Measurements from ENCODE around the gene MARK3.

Gene MARK3

DNA sequence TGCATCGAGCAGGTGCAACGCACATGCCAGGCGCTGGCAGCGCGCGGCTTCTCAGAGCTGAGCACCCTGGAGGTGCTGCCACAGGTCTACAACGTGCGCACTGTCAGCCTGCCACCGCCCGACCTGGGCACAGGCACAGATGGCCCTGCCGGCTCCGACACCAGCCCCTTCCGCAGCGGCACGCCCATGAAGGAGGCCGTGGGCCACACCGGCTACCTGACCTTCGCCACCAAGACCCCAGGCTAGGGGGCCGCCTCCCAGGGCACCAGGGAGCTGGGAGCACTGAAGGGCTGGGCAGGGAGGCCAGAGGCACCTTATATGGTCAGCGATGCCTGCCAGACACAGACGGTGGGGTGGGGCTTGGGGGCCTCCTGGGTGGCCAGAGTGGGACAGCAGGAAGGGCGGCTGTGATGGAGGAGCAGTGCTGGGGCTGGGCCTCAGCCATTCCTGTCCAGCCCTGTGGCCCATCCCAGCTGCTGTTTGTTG is 149.4 kb downstream of the MARK3 start:
- DNase-seq (ENCODE audit: low read depth, low spot score): no peak
- no peak overlapping the region for H3K4me3 ChIP-seq (ENCODE audit: low read depth, low read length)
- in situ Hi-C loops (cut with HindIII; ENCODE audit: low sequenced_read_pairs): no loop called here
- TF ChIP-seq, protein P1, sequence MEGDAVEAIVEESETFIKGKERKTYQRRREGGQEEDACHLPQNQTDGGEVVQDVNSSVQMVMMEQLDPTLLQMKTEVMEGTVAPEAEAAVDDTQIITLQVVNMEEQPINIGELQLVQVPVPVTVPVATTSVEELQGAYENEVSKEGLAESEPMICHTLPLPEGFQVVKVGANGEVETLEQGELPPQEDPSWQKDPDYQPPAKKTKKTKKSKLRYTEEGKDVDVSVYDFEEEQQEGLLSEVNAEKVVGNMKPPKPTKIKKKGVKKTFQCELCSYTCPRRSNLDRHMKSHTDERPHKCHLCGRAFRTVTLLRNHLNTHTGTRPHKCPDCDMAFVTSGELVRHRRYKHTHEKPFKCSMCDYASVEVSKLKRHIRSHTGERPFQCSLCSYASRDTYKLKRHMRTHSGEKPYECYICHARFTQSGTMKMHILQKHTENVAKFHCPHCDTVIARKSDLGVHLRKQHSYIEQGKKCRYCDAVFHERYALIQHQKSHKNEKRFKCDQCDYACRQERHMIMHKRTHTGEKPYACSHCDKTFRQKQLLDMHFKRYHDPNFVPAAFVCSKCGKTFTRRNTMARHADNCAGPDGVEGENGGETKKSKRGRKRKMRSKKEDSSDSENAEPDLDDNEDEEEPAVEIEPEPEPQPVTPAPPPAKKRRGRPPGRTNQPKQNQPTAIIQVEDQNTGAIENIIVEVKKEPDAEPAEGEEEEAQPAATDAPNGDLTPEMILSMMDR (IDR thresholded peaks at IDR 0.05; ENCODE audit: low read depth, low read length): no peak

DNA sequence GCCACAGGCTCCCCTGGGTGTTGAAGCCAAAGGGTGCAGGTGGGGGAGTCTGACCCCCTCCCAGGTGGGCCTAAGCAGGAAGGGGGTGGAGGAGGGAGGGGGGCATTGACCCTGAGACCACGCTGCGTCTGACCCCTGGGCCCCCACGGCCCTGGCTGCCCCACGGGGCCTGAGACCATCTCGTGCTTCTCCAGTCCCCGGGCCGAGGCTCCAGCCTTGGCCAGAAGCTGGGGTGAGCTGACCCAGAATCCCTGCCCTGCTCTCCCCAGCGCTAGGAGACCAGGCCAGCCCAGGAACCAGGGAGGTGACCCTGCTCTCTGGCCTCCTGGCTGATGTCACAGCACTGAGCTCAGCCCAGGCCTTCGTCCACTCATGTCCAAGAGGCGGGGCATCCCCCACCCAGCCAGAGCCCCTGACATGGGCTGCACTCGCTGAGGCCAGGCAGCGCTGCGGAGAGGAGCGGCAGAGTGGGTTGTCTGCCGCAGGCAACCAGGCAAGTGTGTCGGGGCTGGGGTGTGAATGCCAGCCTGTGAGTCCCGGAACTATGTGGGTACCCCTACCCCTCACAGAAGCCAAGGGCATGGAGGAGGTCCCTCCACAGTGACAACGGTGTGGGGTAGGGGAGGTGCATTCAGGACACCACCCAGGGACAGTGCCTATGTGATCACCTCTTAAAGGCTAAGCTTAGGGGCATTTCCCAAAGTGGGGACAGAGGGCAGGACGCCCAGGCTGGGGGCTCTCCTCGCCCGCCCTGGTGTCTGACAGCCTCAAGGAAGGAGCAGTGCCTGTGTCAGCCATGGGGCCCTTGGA is 150.1 kb downstream of the MARK3 start:
- DNase-seq (ENCODE audit: low read depth, low spot score): no peak
- H3K4me3 ChIP-seq (ENCODE audit: low read depth, low read length): no peak overlapping the region
- in situ Hi-C loops (cut with HindIII; ENCODE audit: low sequenced_read_pairs): no loop called here
- TF ChIP-seq, protein P1 (IDR thresholded peaks at IDR 0.05; ENCODE audit: low read depth, low read length): no peak

DNA sequence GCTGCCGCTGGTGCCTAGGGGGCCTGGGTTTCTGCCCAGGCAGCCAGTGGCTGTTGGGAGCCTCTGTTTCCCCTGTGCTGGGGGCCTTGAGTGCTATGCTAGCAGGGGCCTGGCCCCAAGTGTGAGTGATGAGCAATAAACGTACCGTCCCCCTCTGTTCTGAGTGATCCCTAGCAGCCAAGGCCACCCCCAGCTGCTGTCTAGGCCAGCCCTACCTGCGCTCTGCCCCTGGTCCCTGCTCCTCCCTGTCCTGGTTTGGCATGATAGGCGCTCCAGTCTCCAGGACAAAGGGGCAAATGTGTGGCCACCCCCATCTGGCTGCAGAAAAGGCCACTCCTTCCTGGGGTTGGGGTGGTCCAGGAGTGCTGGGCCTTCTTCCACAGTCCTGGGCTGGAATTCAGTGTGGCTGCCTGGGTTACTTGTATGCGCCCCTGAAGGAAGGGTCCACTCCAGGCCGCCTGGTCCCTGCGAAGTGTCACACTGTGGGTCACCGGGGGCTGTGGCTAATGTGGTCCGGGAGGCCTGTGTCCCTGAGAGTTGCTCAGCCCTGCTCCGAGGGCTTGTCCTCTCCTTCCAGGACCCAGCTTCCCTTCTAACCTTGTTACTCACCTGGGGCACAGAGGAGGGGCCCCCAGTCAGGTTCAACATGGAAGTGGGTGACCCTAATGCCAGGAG is 150.8 kb downstream of the MARK3 start:
- DNase-seq (ENCODE audit: low read depth, low spot score): no peak
- TF ChIP-seq, protein P1 (IDR thresholded peaks at IDR 0.05; ENCODE audit: low read depth, low read length): no peak
- in situ Hi-C loops (cut with HindIII; ENCODE audit: low sequenced_read_pairs): no loop called here

DNA sequence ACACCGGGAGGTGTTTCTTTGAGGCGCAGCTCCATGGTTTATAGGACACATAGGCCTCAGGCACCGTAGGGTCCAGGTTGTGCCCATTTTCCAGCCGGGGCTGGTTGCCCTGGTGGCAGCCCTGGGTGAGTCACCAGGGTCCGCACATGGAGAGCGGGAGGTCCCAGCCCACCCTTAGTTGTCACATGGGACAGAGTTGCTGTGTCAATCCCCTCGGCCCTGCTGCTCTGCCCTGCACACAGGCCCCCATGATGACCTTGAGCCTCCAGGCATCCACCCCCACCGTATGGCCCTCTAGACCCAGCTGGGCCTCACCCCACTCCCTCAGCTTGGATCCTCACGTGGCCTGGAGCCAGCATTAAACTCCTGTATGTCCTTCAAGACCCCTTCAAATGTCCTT is 151.5 kb downstream of the MARK3 start:
- H3K4me3 ChIP-seq (ENCODE audit: low read depth, low read length): no peak overlapping the region
- TF ChIP-seq, protein P1 (IDR thresholded peaks at IDR 0.05; ENCODE audit: low read depth, low read length): no peak
- in situ Hi-C loops (cut with HindIII; ENCODE audit: low sequenced_read_pairs): no loop called here
- no peak for DNase-seq (ENCODE audit: low read depth, low spot score)

More for the DNA sequence above, 150.8 kb downstream of the MARK3 start:
- no peak overlapping the region for H3K4me3 ChIP-seq (ENCODE audit: low read depth, low read length)

DNA sequence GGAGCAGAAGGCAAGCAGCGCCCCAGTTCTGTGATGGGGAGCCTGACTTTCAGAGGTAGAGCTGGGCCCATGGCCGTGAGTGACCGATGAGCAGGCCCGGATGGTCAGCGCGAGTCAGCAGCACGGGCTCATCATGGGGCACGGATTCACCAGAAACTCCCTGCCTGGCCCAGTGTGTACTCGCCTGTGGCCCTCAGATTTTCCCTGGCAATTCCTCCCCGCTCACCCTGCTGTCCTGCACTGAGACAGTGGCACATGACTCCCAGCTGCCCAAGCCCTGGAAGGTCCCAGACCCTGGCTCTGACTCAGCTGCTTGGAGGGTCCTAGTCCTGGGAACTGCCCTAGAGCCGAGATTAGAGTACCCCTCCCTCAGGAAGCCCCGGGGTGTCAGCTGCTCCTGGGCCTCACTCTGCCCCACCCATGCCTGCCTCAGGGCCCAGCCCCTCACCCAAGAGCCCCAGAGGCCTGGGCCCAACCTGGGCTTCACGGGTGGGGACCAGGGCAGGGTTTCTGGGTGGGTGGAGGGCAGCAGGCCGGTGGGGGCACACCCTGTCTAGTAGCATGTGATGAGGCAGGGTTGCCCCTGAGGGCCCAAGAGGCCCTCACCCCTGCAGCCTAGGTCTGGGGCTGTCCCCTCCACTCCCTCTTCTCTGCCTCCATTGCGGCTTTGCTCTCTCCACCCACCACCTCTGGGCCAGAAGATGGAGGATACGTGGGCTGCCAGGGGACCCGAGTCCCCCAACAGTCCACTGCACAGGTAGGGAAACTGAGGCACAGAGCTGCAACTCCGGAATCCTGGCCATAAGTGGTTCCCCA is 152.2 kb downstream of the MARK3 start:
- DNase-seq (ENCODE audit: low read depth, low spot score): no peak
- in situ Hi-C loops (cut with HindIII; ENCODE audit: low sequenced_read_pairs): no loop called here
- H3K4me3 ChIP-seq (ENCODE audit: low read depth, low read length): no peak overlapping the region
- TF ChIP-seq, protein P1 (IDR thresholded peaks at IDR 0.05; ENCODE audit: low read depth, low read length): no peak
